Muscle of back (tissue), 11 donors: ENCODE data around the gene SRRM4. TPM values are rescaled to one million over a fixed set of nuclear protein-coding genes. Genes with fewer than 3 reads are reported as not detected.

ENCODE experiments used
- DNase-seq, 3 donors: peaks; one replicate each; pipeline versions ENCODE4 v3.0.0 to v3.0.0-alpha.2; 2013
- polyA plus RNA-seq, 10 donors: library from polyadenylated mRNA; unstranded; fragments of 120-200 nt; gene quantifications; one replicate each; pipeline ENCODE4 v1.2.1, GENCODE V29; 2013; ENCODE audit not compliant: insufficient read length in 10 of 10

Gene SRRM4
- polyA plus RNA-seq, 10 donors = 0.12 to 0.32 (median 0.16) TPM

- DNase-seq = no peak
These were observed 178.5 kb downstream of the SRRM4 start for GRCh38 chr12:119159844-119160243.

- no peak for DNase-seq
These were observed 186.6 kb downstream of the SRRM4 start for GRCh38 chr12:119167902-119168301.

GRCh38 chr12:119168721-119169120 lies 187.4 kb downstream of the SRRM4 start:
- no peak for DNase-seq

- no peak for DNase-seq
These were observed 187.8 kb downstream of the SRRM4 start for GRCh38 chr12:119169150-119169549.

GRCh38 chr12:119171291-119171690 lies 189.9 kb downstream of the SRRM4 start:
- no peak for DNase-seq

- no peak for DNase-seq
These were observed 190.5 kb downstream of the SRRM4 start for GRCh38 chr12:119171691-119172425.

- DNase-seq = no peak
These were observed 193.7 kb downstream of the SRRM4 start for GRCh38 chr12:119175081-119175480.

GRCh38 chr12:119176267-119177055 lies 195.1 kb downstream of the SRRM4 start:
- peak; percentile 85 to 90 (median 90) for DNase-seq

- DNase-seq = no peak
These were observed 195.7 kb downstream of the SRRM4 start for GRCh38 chr12:119177056-119177325.

GRCh38 chr12:119177724-119178380 lies 196.5 kb downstream of the SRRM4 start:
- DNase-seq = no peak

- peak; percentile 85 to 88 (median 85) for DNase-seq
These were observed 197.4 kb downstream of the SRRM4 start, which contains the start of gene HSPB8 for GRCh38 chr12:119178544-119179334. TSS of gene HSPB8 (plus strand) at chr12:119178931. CDS start at chr12:119179313, 382 bp downstream.

- DNase-seq = peak in 1 of 3 donors; percentile 59
These were observed 198.1 kb downstream of the SRRM4 start for GRCh38 chr12:119179335-119180021.

GRCh38 chr12:119180380-119181040 lies 199.2 kb downstream of the SRRM4 start:
- peak in 1 of 3 donors; percentile 37 for DNase-seq

GRCh38 chr12:119181202-119181601 lies 199.9 kb downstream of the SRRM4 start:
- DNase-seq = no peak

- no peak for DNase-seq
These were observed 200.6 kb downstream of the SRRM4 start for GRCh38 chr12:119181944-119182343.

- DNase-seq = no peak
These were observed 201.6 kb downstream of the SRRM4 start for GRCh38 chr12:119182701-119183493.

- DNase-seq = no peak
These were observed 202.8 kb downstream of the SRRM4 start for GRCh38 chr12:119183942-119184695.

GRCh38 chr12:119195256-119195655 lies 213.9 kb downstream of the SRRM4 start:
- DNase-seq = no peak

- DNase-seq = no peak
These were observed 217.1 kb downstream of the SRRM4 start for GRCh38 chr12:119198440-119198839.
